ENCODE measurements around the gene TRPM3.
A peak's percentile ranks its signal among the peaks of the same experiment; 100 is the strongest.

Gene TRPM3

DNA sequence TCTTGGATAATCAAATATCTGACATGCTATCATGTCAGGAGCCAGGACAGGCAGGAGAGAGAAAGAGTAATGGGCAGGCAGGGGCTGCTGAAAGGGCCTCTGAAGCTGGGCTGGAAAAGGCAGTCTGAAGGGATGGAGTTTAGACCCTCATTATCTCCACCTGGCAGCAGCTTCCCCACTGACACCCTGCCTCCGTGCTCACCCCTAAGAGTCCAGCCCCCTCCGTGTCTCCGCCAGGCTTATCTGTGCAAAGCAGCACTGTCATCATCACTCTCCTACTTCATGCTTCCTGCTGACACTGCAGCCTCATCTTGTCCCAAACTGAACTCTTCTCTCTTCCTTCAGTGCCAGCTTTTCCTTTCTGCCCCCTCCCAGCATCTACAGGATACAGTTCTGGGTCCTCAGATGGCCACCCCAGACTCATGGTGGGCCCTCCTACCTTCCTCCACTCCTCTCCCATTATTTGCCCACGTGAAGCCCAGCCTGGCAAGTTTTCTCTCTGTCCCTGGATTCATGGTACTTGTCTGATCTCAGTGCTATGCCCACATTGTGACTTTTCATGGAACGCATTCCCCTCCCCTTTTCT lies 636.1 kb downstream of the TRPM3 start:
- POLR2A ChIA-PET: no interaction called here

GRCh38 chr9:70484232-70485130 lies 636.9 kb downstream of the TRPM3 start:
- peak; percentile 57 for DNase-seq (ENCODE audit: extremely low spot score)
- peak; percentile 62 for TF ChIP-seq CTCF (IDR thresholded peaks at IDR 0.05; ENCODE audit: control extremely low read depth, extremely low read depth, low read depth, missing control alignments)
- CTCF ChIA-PET: interaction anchor here (0.7 to 2.0 kb wide), 15 partner anchors 9 to 374 kb away, joined by 3 to 7 read pairs (median 3); no protein-coding TSS in a partner anchor
- POLR2A ChIA-PET: no interaction called here

More for the DNA sequence above, 636.1 kb downstream of the TRPM3 start:
- DNase-seq (ENCODE audit: extremely low spot score): no peak
- CTCF ChIA-PET: interaction anchor here (0.7 to 2.0 kb wide), 13 partner anchors 10 to 375 kb away, joined by 3 to 7 read pairs (median 3); no protein-coding TSS in a partner anchor
- no peak for TF ChIP-seq CTCF (IDR thresholded peaks at IDR 0.05; ENCODE audit: control extremely low read depth, extremely low read depth, low read depth, missing control alignments)

DNA sequence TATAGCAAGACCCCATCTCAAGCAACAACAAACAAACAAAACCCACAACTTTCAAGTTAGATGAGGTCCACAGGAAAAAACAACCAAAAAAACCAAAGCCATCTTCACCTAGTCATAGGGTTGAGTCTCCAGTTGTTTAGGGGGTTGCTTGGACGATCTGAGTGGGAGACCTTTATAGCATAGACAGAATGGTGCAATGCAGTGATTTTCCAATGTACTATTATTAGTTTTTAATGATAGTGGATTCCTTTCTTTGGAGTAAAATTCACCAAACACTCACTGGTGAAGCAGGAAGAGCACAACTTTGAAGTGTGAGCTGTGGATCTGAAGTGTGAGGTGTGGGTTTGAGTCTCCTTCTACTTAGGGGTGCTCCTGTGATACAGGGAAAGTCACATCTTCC lies 640.0 kb downstream of the TRPM3 start:
- ChIA-PET CTCF (interaction anchor here (1.5 to 1.6 kb wide), 2 partner anchors 9 to 19 kb away, joined by 3 to 4 read pairs; no protein-coding TSS in a partner anchor), POLR2A (no interaction called here)
- no peak for DNase-seq (ENCODE audit: extremely low spot score)
- no peak for TF ChIP-seq CTCF (IDR thresholded peaks at IDR 0.05; ENCODE audit: control extremely low read depth, extremely low read depth, low read depth, missing control alignments)

- no peak for DNase-seq (ENCODE audit: extremely low spot score)
- no peak for TF ChIP-seq CTCF (IDR thresholded peaks at IDR 0.05; ENCODE audit: control extremely low read depth, extremely low read depth, low read depth, missing control alignments)
- ChIA-PET CTCF (interaction anchor here (1.2 to 1.6 kb wide), 3 partner anchors 8 to 18 kb away, joined by 3 to 4 read pairs (median 4); no protein-coding TSS in a partner anchor), POLR2A (no interaction called here)
Observed at GRCh38 chr9:70480405-70480980, 640.9 kb downstream of the TRPM3 start.

DNA sequence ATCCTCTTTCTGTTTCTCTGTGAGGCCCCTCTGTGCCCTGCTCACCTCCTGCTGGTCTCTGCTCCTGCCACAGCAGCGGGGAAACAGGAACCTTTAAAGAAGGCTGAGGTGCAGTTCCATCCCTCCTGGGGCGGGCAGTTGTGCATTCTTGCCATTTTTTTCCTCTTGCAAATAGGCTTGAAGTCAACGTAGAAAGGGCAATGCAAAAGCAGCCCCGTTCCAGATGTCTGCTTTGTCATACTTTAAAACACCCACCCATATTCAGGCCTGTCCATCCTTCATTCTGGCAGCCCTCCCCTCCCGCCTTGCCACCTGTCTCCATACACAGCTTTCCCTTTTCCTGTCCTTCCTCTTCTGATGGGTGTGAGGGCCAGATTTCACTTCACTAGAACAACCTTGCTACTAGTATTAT lies 641.5 kb downstream of the TRPM3 start:
- ChIA-PET POLR2A (no interaction called here), CTCF (interaction anchor here (1.2 kb wide), 1 partner anchor 9 kb away, joined by 4 read pairs; no protein-coding TSS in a partner anchor)

More for the DNA sequence above, 641.5 kb downstream of the TRPM3 start:
- DNase-seq (ENCODE audit: extremely low spot score): no peak
- TF ChIP-seq CTCF (IDR thresholded peaks at IDR 0.05; ENCODE audit: control extremely low read depth, extremely low read depth, low read depth, missing control alignments): no peak
